GM19397 (cell line): ENCODE results near the gene CENATAC.
"Not testable (repeated sequence)": the region's sequence is repeated elsewhere in the genome, so short reads cannot be mapped to it uniquely, and the experiment has no call there.

Source experiments
- ATAC-seq: cut with Tn5 transposase; IDR thresholded peaks from one replicate; pipeline ENCODE4 v1.9.1; 2021; ENCODE audit warnings: mild to moderate bottlenecking, moderate library complexity; ENCODE audit not compliant: unreplicated experiment

Gene CENATAC

GRCh38 chr11:119025978-119026766 is 28.2 kb downstream of the CENATAC start:
- no peak for ATAC-seq

GRCh38 chr11:119026970-119027369 is 29.0 kb downstream of the CENATAC start:
- ATAC-seq: no peak

GRCh38 chr11:119027561-119028345 is 29.8 kb downstream of the CENATAC start:
- ATAC-seq: no peak

- no peak for ATAC-seq
These were observed 30.6 kb downstream of the CENATAC start for GRCh38 chr11:119028346-119029068.

- no peak for ATAC-seq
These were observed 31.1 kb downstream of the CENATAC start for GRCh38 chr11:119029069-119029339.

GRCh38 chr11:119029340-119030028 is 31.5 kb downstream of the CENATAC start:
- ATAC-seq: no peak

GRCh38 chr11:119030029-119030328 is 32.0 kb downstream of the CENATAC start:
- peak; percentile 17 for ATAC-seq

- ATAC-seq: peak; percentile 80
These were observed 32.5 kb downstream of the CENATAC start, which contains the start of gene SLC37A4 for GRCh38 chr11:119030329-119031047. Gene SLC37A4 (minus strand): TSS chr11:119030877.

- ATAC-seq: no peak
These were observed 34.0 kb downstream of the CENATAC start for GRCh38 chr11:119031912-119032280.

GRCh38 chr11:119033421-119033820 is 35.5 kb downstream of the CENATAC start:
- not testable (repeated sequence) for ATAC-seq

GRCh38 chr11:119034813-119035212 is 36.9 kb downstream of the CENATAC start:
- no peak for ATAC-seq

GRCh38 chr11:119038884-119039283 is 40.9 kb downstream of the CENATAC start:
- no peak for ATAC-seq

- ATAC-seq: not testable (repeated sequence)
These were observed 41.5 kb downstream of the CENATAC start for GRCh38 chr11:119039471-119039870.

GRCh38 chr11:119041821-119042514 is 44.0 kb downstream of the CENATAC start:
- ATAC-seq: no peak

- no peak for ATAC-seq
These were observed 45.0 kb downstream of the CENATAC start for GRCh38 chr11:119042927-119043326.

GRCh38 chr11:119044708-119045107 is 46.8 kb downstream of the CENATAC start:
- ATAC-seq: no peak

GRCh38 chr11:119046489-119046888 is 48.6 kb downstream of the CENATAC start:
- no peak for ATAC-seq

- ATAC-seq: no peak
These were observed 49.3 kb downstream of the CENATAC start for GRCh38 chr11:119047205-119047604.

GRCh38 chr11:119048644-119049043 is 50.7 kb downstream of the CENATAC start:
- ATAC-seq: no peak

- ATAC-seq: no peak
These were observed 51.1 kb downstream of the CENATAC start for GRCh38 chr11:119049081-119049480.
